ENCODE data around the gene TAS1R3.

The TAS1R3 gene

DNA sequence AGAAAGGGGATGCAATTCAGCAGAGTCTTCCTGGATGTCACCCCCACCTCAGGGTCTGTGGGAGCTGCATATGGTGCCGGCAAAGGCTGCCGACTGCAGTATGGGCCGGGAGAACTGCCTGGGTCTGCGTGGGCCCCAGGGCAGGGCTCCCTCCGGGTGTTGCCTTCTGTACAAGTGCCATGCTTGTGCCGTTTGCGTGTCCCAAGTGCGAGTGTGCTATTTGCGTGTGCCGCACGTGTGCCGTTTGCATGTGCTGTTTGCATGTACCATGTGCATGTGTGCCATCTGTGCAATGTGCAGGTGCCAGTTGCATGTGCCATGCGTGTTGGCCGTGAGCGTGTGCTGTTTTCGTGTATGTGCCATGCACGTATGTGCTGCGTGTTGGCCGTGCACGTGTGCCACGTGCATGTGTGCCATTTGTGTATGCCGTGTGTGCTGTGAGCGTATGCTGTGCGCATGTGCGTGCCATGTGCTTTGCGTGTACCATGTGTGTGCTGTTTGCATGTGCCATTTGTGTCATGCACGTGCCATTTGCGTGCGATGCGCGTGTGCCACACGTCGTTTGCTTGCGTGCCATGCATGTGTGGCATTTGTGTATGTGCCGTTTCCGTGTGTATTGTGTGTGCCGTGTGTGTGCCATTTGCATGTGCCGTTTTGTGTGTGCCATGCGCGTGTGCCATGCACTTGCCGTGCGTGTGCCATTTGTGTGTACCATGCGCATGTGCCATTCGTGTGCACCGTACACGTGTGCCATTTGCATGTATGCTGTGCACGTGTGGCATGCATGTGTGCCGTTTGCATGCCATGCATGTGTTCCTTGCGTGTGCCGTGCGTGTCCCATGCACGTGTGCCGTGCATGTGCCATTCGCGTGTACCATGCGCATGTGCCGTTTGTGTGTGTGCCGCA is 1.5 kb upstream of the TAS1R3 start:
- TF ChIP-seq POLR2A (IDR thresholded peaks at IDR 0.05; ENCODE audit: low read length) (peak; percentile 46), GATA1 (IDR thresholded peaks at IDR 0.05; ENCODE audit: low read depth, low read length) (no peak)

DNA sequence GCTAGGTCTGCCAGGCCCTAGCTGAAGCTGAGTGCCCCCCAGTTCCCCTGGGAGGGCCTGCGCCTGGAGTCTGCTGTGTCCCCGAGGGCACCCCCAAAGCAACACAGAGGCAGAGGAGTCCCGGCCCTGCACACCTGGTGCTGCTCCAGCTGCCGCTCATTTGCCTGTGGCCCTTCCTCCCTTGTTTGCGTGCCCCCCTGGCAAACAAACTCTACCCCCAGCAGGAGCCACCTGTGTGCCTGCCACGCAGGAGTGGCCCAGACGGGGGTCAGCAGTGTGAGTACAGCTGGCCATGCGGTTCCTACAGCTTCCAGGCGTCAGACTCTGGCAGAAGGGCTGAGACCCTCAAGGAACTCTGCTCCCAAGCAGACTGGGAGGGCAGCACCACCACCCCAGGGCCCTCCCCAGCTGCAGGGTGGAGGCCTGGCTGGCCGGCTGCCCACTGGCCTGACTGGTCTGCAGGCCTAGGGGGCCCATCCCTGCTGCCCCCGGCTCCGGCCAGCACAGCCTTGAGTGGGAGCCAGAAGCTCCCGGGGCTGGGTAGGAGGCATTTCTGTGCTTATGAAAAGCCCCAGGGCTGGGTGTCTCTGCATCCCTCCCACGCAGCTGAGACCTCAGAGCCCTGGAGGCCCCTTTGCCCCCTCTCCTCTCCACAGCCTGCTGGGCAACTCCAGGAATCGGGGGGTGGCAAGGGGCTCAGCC is 563 bp upstream of the TAS1R3 start:
- DNase-seq = peak in 1 of 2 experiments; percentile 28
- TF ChIP-seq GATA1 (IDR thresholded peaks at IDR 0.05; ENCODE audit: low read depth, low read length) = no peak
- no peak for TF ChIP-seq POLR2A (IDR thresholded peaks at IDR 0.05; ENCODE audit: low read length)

More for the DNA sequence above, 1.5 kb upstream of the TAS1R3 start:
- peak in 1 of 2 experiments; percentile 34 for DNase-seq

DNA sequence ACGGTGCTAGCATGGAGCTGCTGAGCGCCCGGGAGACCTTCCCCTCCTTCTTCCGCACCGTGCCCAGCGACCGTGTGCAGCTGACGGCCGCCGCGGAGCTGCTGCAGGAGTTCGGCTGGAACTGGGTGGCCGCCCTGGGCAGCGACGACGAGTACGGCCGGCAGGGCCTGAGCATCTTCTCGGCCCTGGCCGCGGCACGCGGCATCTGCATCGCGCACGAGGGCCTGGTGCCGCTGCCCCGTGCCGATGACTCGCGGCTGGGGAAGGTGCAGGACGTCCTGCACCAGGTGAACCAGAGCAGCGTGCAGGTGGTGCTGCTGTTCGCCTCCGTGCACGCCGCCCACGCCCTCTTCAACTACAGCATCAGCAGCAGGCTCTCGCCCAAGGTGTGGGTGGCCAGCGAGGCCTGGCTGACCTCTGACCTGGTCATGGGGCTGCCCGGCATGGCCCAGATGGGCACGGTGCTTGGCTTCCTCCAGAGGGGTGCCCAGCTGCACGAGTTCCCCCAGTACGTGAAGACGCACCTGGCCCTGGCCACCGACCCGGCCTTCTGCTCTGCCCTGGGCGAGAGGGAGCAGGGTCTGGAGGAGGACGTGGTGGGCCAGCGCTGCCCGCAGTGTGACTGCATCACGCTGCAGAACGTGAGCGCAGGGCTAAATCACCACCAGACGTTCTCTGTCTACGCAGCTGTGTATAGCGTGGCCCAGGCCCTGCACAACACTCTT is 1.1 kb downstream of the TAS1R3 start:
- no peak for TF ChIP-seq GATA1 (IDR thresholded peaks at IDR 0.05; ENCODE audit: low read depth, low read length)
- no peak for TF ChIP-seq POLR2A (IDR thresholded peaks at IDR 0.05; ENCODE audit: low read length)
- no peak for DNase-seq

DNA sequence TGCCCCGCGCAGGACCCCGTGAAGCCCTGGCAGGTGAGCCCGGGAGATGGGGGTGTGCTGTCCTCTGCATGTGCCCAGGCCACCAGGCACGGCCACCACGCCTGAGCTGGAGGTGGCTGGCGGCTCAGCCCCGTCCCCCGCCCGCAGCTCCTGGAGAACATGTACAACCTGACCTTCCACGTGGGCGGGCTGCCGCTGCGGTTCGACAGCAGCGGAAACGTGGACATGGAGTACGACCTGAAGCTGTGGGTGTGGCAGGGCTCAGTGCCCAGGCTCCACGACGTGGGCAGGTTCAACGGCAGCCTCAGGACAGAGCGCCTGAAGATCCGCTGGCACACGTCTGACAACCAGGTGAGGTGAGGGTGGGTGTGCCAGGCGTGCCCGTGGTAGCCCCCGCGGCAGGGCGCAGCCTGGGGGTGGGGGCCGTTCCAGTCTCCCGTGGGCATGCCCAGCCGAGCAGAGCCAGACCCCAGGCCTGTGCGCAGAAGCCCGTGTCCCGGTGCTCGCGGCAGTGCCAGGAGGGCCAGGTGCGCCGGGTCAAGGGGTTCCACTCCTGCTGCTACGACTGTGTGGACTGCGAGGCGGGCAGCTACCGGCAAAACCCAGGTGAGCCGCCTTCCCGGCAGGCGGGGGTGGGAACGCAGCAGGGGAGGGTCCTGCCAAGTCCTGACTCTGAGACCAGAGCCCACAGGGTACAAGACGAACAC is 1.8 kb downstream of the TAS1R3 start:
- TF ChIP-seq GATA1 (IDR thresholded peaks at IDR 0.05; ENCODE audit: low read depth, low read length) (no peak), POLR2A (IDR thresholded peaks at IDR 0.05; ENCODE audit: low read length) (no peak)
- DNase-seq = no peak

DNA sequence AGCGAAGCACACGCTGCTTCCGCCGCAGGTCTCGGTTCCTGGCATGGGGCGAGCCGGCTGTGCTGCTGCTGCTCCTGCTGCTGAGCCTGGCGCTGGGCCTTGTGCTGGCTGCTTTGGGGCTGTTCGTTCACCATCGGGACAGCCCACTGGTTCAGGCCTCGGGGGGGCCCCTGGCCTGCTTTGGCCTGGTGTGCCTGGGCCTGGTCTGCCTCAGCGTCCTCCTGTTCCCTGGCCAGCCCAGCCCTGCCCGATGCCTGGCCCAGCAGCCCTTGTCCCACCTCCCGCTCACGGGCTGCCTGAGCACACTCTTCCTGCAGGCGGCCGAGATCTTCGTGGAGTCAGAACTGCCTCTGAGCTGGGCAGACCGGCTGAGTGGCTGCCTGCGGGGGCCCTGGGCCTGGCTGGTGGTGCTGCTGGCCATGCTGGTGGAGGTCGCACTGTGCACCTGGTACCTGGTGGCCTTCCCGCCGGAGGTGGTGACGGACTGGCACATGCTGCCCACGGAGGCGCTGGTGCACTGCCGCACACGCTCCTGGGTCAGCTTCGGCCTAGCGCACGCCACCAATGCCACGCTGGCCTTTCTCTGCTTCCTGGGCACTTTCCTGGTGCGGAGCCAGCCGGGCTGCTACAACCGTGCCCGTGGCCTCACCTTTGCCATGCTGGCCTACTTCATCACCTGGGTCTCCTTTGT is 2.6 kb downstream of the TAS1R3 start:
- no peak for DNase-seq
- no peak for TF ChIP-seq POLR2A (IDR thresholded peaks at IDR 0.05; ENCODE audit: low read length)
- no peak for TF ChIP-seq GATA1 (IDR thresholded peaks at IDR 0.05; ENCODE audit: low read depth, low read length)

DNA sequence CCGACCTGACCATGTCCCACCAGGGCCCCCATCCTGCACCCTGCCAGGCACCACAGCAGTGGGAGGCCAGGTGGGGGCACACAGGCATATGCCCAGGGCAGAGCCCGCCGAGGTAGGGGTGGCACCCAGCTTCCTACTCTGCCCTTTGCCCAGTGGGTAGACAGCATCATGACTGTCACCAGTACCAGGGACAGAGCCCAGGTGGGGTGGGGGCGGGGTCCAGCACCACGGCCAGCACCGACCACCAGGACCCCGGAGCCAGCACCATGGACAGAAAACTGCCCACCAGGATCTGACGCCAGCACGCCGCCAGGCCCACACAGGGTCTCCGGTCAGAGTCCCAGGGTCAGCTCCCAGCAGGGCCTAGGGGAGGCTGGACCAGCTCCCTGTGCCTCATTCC is 3.8 kb downstream of the TAS1R3 start:
- DNase-seq = no peak
- TF ChIP-seq POLR2A (IDR thresholded peaks at IDR 0.05; ENCODE audit: low read length) (no peak), GATA1 (IDR thresholded peaks at IDR 0.05; ENCODE audit: low read depth, low read length) (no peak)

DNA sequence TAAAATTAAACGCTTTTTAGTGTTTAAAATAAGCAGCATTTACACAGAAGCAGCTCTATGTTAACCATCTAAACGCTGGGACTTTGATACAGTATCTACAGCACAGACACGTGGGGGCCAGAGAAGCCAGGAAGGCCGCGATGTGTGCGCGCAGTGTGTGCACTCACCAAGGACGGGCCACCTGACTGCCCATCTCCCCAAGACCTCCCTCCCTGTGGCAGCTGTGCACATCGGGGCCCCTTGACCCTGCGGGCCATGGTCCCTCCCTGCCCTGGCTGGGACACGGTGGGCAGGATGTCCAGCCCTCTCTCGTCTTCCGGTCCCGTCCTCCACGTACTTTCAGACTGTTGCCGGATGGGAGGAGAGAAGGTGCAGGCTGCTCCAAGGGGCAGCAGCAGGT is 4.2 kb downstream of the TAS1R3 start:
- no peak for DNase-seq
- no peak for TF ChIP-seq POLR2A (IDR thresholded peaks at IDR 0.05; ENCODE audit: low read length)
- no peak for TF ChIP-seq GATA1 (IDR thresholded peaks at IDR 0.05; ENCODE audit: low read depth, low read length)

DNA sequence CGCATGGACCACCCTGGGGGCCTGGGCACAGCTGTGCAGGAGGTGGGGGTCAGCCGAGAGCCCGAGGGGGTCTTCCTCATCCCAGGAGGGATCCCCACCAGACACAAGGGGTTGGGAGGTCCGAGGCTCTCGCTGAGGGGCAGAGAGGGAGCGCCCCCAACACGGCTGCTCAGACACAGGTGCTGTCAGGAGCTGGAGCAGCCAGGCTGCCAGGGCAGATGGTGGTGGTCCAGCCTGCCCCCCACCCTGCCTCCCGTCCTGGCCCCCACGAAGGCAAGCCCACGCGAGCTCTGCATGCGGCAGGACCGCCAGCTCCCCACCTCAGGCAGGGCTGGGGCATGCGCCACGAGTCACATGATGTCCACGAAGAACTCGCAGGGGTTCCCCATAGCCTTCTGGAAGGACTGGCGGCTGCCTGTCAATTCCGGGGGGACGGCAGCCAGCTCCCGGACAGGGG is 4.7 kb downstream of the TAS1R3 start:
- TF ChIP-seq POLR2A (IDR thresholded peaks at IDR 0.05; ENCODE audit: low read length) (no peak), GATA1 (IDR thresholded peaks at IDR 0.05; ENCODE audit: low read depth, low read length) (no peak)
- DNase-seq = no peak

DNA sequence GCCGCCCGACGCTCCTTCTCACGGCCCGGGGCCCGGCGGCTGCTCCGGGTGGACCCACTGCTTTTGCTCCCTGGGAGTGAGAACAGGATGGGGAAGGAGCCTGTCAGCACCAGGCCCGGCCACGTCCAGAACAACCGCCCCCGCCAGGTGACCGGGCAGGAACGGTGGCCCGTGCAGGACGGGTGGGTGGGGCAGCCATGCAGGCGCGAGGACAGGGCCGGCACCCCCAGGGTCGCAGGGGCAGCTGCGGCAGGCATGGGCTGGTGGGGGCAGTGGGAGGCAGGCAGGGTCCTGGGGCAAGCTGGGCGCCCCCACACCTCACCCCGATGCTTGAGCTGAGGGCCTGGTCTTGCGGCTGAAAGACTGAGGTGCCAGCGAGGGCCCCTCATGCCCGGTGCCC is 5.4 kb downstream of the TAS1R3 start:
- DNase-seq = no peak
- no peak for TF ChIP-seq POLR2A (IDR thresholded peaks at IDR 0.05; ENCODE audit: low read length)
- no peak for TF ChIP-seq GATA1 (IDR thresholded peaks at IDR 0.05; ENCODE audit: low read depth, low read length)

DNA sequence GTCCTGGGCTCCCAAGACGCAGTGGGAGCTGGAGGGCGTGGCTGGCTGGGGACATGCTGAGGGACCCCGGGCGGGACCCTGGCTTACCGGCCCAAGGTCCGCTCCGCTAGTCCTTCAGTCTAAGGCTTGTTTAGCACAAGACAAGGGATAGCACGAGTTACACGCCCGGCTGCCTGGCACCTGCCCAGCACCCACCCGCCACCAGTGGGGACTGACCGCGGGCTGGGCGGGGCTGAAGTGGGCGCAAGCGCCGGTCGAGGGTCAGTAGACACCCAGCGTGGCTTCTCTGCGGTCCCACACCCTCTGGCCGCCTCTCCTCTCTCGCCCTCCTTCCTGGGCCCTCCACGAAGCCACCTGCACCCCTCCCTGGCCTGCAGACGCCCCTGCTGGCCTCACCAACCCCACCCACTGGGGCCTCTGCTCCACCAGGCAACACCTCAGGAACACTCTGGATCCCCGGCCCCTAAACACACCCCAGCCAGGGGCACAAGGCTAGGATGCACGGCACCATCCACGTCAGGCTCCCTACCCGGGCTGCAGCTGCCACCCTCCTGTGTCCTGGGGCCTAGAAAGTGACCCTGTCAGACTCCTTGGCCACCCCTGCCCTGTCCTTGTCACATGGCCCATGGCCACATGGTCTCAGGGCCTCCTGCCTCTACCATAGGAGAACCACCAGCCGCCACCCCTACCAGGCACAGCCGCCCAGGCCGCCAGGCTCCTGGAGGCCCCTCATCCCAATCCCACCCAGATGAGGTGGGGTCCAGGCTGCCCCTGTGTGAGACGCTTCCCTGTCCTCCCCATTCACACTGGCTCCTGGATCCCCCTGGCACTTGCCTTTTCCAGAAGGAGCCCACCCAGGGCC is 6.1 kb downstream of the TAS1R3 start:
- no peak for DNase-seq
- no peak for TF ChIP-seq POLR2A (IDR thresholded peaks at IDR 0.05; ENCODE audit: low read length)
- TF ChIP-seq GATA1 (IDR thresholded peaks at IDR 0.05; ENCODE audit: low read depth, low read length) = no peak

DNA sequence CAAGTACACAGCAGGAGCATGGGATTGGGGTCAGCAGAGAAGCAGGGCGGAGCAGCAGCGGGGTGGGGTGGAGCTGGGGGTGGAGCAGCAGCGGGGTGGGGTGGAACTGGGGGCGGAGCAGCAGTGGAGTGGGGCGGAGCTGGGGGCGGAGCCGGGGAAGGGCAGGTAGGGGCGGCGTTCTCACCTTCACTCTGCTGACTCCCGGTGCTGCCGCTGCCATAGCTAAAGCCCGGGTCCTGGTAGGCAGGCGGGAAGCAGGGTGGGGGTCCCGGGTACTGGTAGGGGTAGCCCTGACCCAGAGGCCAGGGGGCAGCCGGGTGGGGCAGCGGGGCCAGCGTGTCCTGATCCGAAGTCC is 6.7 kb downstream of the TAS1R3 start:
- DNase-seq = peak in 1 of 2 experiments; percentile 29
- TF ChIP-seq GATA1 (IDR thresholded peaks at IDR 0.05; ENCODE audit: low read depth, low read length) (no peak), POLR2A (IDR thresholded peaks at IDR 0.05; ENCODE audit: low read length) (no peak)

DNA sequence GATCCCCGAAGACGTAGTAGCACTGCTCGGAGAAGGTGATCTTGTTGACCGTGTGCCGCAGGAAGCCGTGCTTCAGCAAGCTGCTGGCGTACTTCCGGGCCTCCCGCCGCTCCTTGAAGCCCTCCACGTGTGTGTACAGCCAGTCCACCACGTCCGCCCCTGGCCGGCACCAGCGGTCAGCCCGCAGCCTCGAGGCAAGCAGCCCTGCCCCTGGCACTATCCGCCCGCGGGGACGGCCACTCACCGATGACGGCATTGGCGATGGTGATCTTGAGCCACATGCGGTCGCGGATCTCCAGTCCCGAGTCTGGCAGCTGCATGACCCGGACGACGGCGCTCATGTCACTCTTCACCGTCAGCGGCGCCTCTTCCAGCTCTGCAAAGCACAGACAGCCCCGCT is 7.2 kb downstream of the TAS1R3 start:
- DNase-seq = no peak
- TF ChIP-seq POLR2A (IDR thresholded peaks at IDR 0.05; ENCODE audit: low read length) (no peak), GATA1 (IDR thresholded peaks at IDR 0.05; ENCODE audit: low read depth, low read length) (no peak)

All from erythroblast (primary cell).